GM12878 (cell line): ENCODE results near the gene RAB30. TPM values are rescaled to one million over a fixed set of nuclear protein-coding genes. Genes with fewer than 3 reads are reported as not detected.

ENCODE experiments used
- ATAC-seq: fragments of 200-7000 bp; cut with Tn5 transposase; 3 replicates; pipeline ENCODE4 v1.9.1; 2020; ENCODE audit warnings: mild to moderate bottlenecking, moderate library complexity
- BruUV-seq: library from RNA; stranded (reverse); fragments of 400-500 nt; replicated peaks from 2 replicates; lab custom pipeline; 2021; lab: Mats Ljungman, UMichigan
- CTCF ChIA-PET: fragments of 300-600 bp; sonication (Branson Sonifier 250); formaldehyde crosslinking; extraction: SDS; loops from one replicate; lab custom pipeline; 2021; ENCODE audit warnings: inconsistent platforms; lab: Yijun Ruan, JAX
- POLR2A ChIA-PET: fragments of 350-600 bp; formaldehyde crosslinking; extraction: SDS; loops from one replicate; lab custom pipeline; 2021; ENCODE audit warnings: inconsistent platforms; lab: Charles Lee
- RAD21 ChIA-PET: fragments of 300-600 bp; sonication (Branson Sonifier 250); formaldehyde crosslinking; loops from one replicate; lab custom pipeline; 2023; ENCODE audit warnings: antibody characterized with exemption; ENCODE audit not compliant: unreplicated experiment; lab: Charles Lee
- SMC1A ChIA-PET: fragments of 300-600 bp; sonication (Branson Sonifier 250); formaldehyde crosslinking; loops from one replicate; lab custom pipeline; 2023; ENCODE audit not compliant: unreplicated experiment, uncharacterized antibody; lab: Charles Lee
- DNase-seq: peaks from one replicate; pipeline ENCODE4 v3.0.0-alpha.2; 2011; ENCODE audit warnings: low read depth, low spot score
- FAIRE-seq: peaks from 3 replicates; lab custom pipeline; 2011; peaks lifted over from hg19 to GRCh38; lab: Jason Lieb, UNC
- H2AFZ ChIP-seq: 2 replicates; pipeline ENCODE4 v1.6.0; 2011; ENCODE audit warnings: low read depth, low read length, control low read depth; ENCODE audit not compliant: control insufficient read depth
- H3K27ac ChIP-seq: 2 replicates; pipeline ENCODE4 v1.5.1; 2011; ENCODE audit warnings: control low read depth; ENCODE audit not compliant: control insufficient read depth, insufficient read depth
- H3K27me3 ChIP-seq, 2 experiments: replicated peaks in 1 of 2; 2 replicates each; pipeline versions ENCODE4 v1.6.0 to v1.6.1; 2011; ENCODE audit warnings: low read length in 1 of 2; ENCODE audit not compliant: control insufficient read depth in 2 of 2, insufficient read depth in 2 of 2
- H3K36me3 ChIP-seq, 2 experiments: 2 replicates each; pipeline ENCODE4 v1.5.1; 2011; ENCODE audit warnings: low read length in 1 of 2; ENCODE audit not compliant: control insufficient read depth in 2 of 2, insufficient read depth in 2 of 2
- H3K4me1 ChIP-seq: 2 replicates; pipeline ENCODE4 v1.6.1; 2011; ENCODE audit warnings: mild to moderate bottlenecking, low read length, moderate library complexity, mixed read lengths; ENCODE audit not compliant: control insufficient read depth, insufficient read depth
- H3K4me2 ChIP-seq: 2 replicates; pipeline ENCODE4 v1.6.0; 2011; ENCODE audit warnings: control low read depth; ENCODE audit not compliant: control insufficient read depth, insufficient read depth
- H3K4me3 ChIP-seq: fragments of 200-600 bp; sonication (generic); 2 replicates; pipeline ENCODE4 v1.5.1; 2016
- H3K79me2 ChIP-seq: 2 replicates; pipeline ENCODE4 v1.6.0; 2011; ENCODE audit warnings: low read length; ENCODE audit not compliant: control insufficient read depth, insufficient read depth
- H3K9ac ChIP-seq: 2 replicates; pipeline ENCODE4 v1.8.0; 2011; ENCODE audit warnings: low read length, control low read depth, mixed read lengths; ENCODE audit not compliant: control insufficient read depth, insufficient read depth
- H3K9me3 ChIP-seq: replicated peaks from 3 replicates; pipeline ENCODE4 v1.5.1; 2011; ENCODE audit warnings: mild to moderate bottlenecking, low read length; ENCODE audit not compliant: control insufficient read depth, insufficient read depth
- H4K20me1 ChIP-seq: 2 replicates; pipeline ENCODE4 v1.6.0; 2011; ENCODE audit not compliant: control insufficient read depth, insufficient read depth
- BACH1 ChIP-seq: fragments of 450-650 bp; IDR thresholded peaks from 2 replicates; pipeline ENCODE4 v1.6.1; 2017; ENCODE audit warnings: mild to moderate bottlenecking, borderline replicate concordance
- CHD1 ChIP-seq: IDR thresholded peaks from 2 replicates; pipeline ENCODE4 v1.6.1; 2012; ENCODE audit warnings: low read depth, low read length, improper control_type of control experiment
- MEF2B ChIP-seq: fragments of 450-650 bp; IDR thresholded peaks from 2 replicates; pipeline ENCODE4 v1.6.1; 2018; ENCODE audit warnings: mild to moderate bottlenecking, moderate library complexity; ENCODE audit not compliant: partially characterized antibody, poor library complexity, severe bottlenecking
- MTA3 ChIP-seq: IDR thresholded peaks from 2 replicates; pipeline ENCODE4 v1.6.1; 2012; ENCODE audit warnings: low read length, inconsistent platforms, borderline replicate concordance
- NR2F1 ChIP-seq: fragments of 450-650 bp; conservative IDR thresholded peaks from 2 replicates; pipeline ENCODE4 v1.6.1; 2017; ENCODE audit warnings: mild to moderate bottlenecking
- STAT3 ChIP-seq: IDR thresholded peaks from 2 replicates; pipeline ENCODE4 v1.6.1; 2011; ENCODE audit warnings: low read depth, low read length, improper control_type of control experiment
- SUZ12 ChIP-seq: fragments of 200-600 bp; sonication (generic); IDR thresholded peaks from one replicate; pipeline ENCODE4 v1.6.1; 2018; ENCODE audit warnings: antibody characterized with exemption, mild to moderate bottlenecking; ENCODE audit not compliant: unreplicated experiment
- WGBS: methylation state at CpG from one replicate; pipeline ENCODE4 v1.1.6; 2016; ENCODE audit warnings: low lambda C conversion rate; ENCODE audit not compliant: insufficient replicate concordance, insufficient coverage; ENCODE audit errors: missing lambda C conversion rate; 5-methylcytosine and 5-hydroxymethylcytosine counted together
- in situ Hi-C: fragments of 300-500 bp; cut with MboI; formaldehyde crosslinking; loops from 9 replicates; pipeline ENCODE4 v1.14.3; 2018; ENCODE audit warnings: mixed read lengths
- intact Hi-C: fragments of 100-400 bp; cut with micrococcal nuclease; formaldehyde crosslinking; loops from one replicate; pipeline ENCODE4 v1.14.2; 2022; ENCODE audit not compliant: unreplicated experiment
- polyA plus RNA-seq, 11 experiments: library from polyadenylated mRNA; depleted of rRNA in 4 of 11; unstranded in 6 of 11; stranded (reverse) in 5 of 11; fragments of >200 nt; fragmentation: Nextera tagmentation in 4 of 11; fragmentation: Illumina TruSeq in 1 of 11; extraction: Ambion mirVana in 4 of 11; extraction: Trizol in 1 of 11; gene quantifications; 1 replicate in 1 of 11; 2 replicates in 10 of 11; pipeline versions ENCODE4 v1.2.1 to v1.2.3, GENCODE V29; 2011 to 2016; ENCODE audit warnings: inconsistent platforms in 2 of 11, missing spikeins in 2 of 11, low read depth in 1 of 11
- total RNA-seq, 4 experiments: library from RNA; depleted of rRNA in 3 of 4; stranded (reverse); fragments of >200 nt in 3 of 4; fragmentation: Illumina TruSeq in 1 of 4; extraction: Trizol in 1 of 4; gene quantifications; 2 replicates each; pipeline versions ENCODE4 v1.2.1 to v1.2.3, GENCODE V29; 2013 to 2021
- TF ChIP-seq, protein P1 (sequence below): fragments of 450-650 bp; IDR thresholded peaks from 2 replicates; pipeline ENCODE4 v1.6.1; 2017; ENCODE audit warnings: low read depth, mild to moderate bottlenecking, moderate library complexity
- TF ChIP-seq, protein P2 (sequence below): IDR thresholded peaks from 2 replicates; pipeline ENCODE4 v1.6.1; 2012; ENCODE audit warnings: improper control_type of control experiment, low read depth, low read length; ENCODE audit not compliant: insufficient replicate concordance
- TF ChIP-seq, protein P3 (sequence below): fragments of 450-650 bp; conservative IDR thresholded peaks from 2 replicates; pipeline ENCODE4 v1.6.1; 2017; ENCODE audit warnings: mild to moderate bottlenecking, moderate library complexity

RAB30 gene
- total and polyA plus RNA-seq, 10 of the 15 experiments (the other 5 are each of a cell fraction or from before 2014, with no cell fraction given) = 9.8 to 26.7 (median 19.2) TPM

DNA sequence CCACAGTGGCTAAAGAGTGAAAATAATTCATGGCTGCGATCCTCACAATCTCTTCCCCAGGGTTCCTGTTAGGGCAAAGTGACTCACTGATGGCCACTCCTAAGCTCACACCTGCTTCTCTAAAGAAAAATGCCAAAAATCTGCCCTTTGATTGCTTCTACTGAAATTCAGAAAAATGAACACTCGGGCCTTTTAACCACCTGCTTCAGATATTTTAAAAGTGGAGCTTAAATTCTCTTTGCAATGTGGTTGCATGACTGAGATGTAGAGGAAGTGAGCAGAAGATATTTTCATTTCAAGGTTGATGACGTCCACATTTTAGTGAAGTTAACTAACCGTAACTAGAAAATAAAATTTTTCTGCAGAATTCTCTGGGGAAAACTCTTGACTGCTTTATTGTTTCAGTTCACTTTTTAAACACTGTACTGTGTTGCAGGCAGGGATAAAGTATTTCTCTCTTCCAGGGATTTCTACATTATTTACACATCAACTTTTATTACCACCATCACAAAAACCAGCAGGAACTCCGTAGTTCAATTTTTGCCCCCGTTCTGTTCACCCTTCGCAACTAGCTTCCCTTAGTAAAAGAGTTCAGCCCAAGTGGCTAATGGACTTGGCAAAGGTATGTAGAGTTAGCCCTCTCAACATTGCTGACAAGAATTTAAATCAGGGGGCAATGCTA is 8.5 kb downstream of the RAB30 start:
- H3K36me3 ChIP-seq = peaks cover 0 to 4% of the 10 kb centered on the region in 2 experiments; a peak in 2 of 4 replicates
- ChIA-PET POLR2A (interaction anchor here (0.6 to 12.1 kb wide), 23 partner anchors 8 to 289 kb away, joined by 3 to 142 read pairs (median 5); partner anchors contain the start of genes DDIAS, PCF11, PRCP and RAB30), SMC1A (interaction anchor here (0.6 to 9.2 kb wide), 29 partner anchors 8 to 143 kb away, joined by 3 to 138 read pairs (median 6); partner anchors contain the start of genes PCF11 and RAB30), RAD21 (interaction anchor here (0.7 to 7.3 kb wide), 24 partner anchors 8 to 196 kb away, joined by 3 to 96 read pairs (median 6); partner anchors contain the start of genes ANKRD42, DDIAS, PCF11 and PRCP), CTCF (interaction anchor here (0.7 to 2.5 kb wide), 12 partner anchors 8 to 195 kb away, joined by 3 to 21 read pairs (median 4); partner anchors contain the start of gene RAB30)
- WGBS = 2% methylated on average over 7 of the region's 7 CpGs
- intact Hi-C loops (loop anchor here (1.0 to 5.0 kb wide), 3 partner anchors 56 to 224 kb away; partner anchors contain the start of gene CCDC90B), in situ Hi-C loops (no loop called here)
- H3K4me2 ChIP-seq = peak overlapping the region; percentile 84
- peak overlapping the region; percentile 71 for H3K9ac ChIP-seq
- H3K9me3 ChIP-seq = peaks cover 28% of the 10 kb centered on the region
- H3K27me3 ChIP-seq = no peaks in the 10 kb centered on the region
- H3K4me3 ChIP-seq = peak overlapping the region; percentile 66
- DNase-seq (peak; percentile 88), FAIRE-seq (peak; percentile 84), ATAC-seq (peak; percentile 77)
- H2AFZ ChIP-seq = peak overlapping the region; percentile 49; the same call in 1 of the 2 replicates
- no peaks in the 10 kb centered on the region for H4K20me1 ChIP-seq
- H3K79me2 ChIP-seq = peaks cover 64% of the 10 kb centered on the region
- no TSS peak for BruUV-seq
- H3K4me1 ChIP-seq = peaks cover 43% of the 10 kb centered on the region
- H3K27ac ChIP-seq = peak overlapping the region; percentile 96
- TF ChIP-seq MTA3 = peak; percentile 67; the same call in 1 of the 2 replicates
- peak; percentile 66 for TF ChIP-seq NR2F1
- peak; percentile 49; the same call in 1 of the 2 replicates for TF ChIP-seq BACH1
- 0 out of 2 replicates have a peak, but pooled peaks have one; percentile 45 for TF ChIP-seq CHD1
- TF ChIP-seq, protein P1, sequence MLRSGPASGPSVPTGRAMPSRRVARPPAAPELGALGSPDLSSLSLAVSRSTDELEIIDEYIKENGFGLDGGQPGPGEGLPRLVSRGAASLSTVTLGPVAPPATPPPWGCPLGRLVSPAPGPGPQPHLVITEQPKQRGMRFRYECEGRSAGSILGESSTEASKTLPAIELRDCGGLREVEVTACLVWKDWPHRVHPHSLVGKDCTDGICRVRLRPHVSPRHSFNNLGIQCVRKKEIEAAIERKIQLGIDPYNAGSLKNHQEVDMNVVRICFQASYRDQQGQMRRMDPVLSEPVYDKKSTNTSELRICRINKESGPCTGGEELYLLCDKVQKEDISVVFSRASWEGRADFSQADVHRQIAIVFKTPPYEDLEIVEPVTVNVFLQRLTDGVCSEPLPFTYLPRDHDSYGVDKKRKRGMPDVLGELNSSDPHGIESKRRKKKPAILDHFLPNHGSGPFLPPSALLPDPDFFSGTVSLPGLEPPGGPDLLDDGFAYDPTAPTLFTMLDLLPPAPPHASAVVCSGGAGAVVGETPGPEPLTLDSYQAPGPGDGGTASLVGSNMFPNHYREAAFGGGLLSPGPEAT = peak; percentile 86
- TF ChIP-seq MEF2B = peak; percentile 98
- TF ChIP-seq SUZ12 = no peak
- TF ChIP-seq, protein P2, sequence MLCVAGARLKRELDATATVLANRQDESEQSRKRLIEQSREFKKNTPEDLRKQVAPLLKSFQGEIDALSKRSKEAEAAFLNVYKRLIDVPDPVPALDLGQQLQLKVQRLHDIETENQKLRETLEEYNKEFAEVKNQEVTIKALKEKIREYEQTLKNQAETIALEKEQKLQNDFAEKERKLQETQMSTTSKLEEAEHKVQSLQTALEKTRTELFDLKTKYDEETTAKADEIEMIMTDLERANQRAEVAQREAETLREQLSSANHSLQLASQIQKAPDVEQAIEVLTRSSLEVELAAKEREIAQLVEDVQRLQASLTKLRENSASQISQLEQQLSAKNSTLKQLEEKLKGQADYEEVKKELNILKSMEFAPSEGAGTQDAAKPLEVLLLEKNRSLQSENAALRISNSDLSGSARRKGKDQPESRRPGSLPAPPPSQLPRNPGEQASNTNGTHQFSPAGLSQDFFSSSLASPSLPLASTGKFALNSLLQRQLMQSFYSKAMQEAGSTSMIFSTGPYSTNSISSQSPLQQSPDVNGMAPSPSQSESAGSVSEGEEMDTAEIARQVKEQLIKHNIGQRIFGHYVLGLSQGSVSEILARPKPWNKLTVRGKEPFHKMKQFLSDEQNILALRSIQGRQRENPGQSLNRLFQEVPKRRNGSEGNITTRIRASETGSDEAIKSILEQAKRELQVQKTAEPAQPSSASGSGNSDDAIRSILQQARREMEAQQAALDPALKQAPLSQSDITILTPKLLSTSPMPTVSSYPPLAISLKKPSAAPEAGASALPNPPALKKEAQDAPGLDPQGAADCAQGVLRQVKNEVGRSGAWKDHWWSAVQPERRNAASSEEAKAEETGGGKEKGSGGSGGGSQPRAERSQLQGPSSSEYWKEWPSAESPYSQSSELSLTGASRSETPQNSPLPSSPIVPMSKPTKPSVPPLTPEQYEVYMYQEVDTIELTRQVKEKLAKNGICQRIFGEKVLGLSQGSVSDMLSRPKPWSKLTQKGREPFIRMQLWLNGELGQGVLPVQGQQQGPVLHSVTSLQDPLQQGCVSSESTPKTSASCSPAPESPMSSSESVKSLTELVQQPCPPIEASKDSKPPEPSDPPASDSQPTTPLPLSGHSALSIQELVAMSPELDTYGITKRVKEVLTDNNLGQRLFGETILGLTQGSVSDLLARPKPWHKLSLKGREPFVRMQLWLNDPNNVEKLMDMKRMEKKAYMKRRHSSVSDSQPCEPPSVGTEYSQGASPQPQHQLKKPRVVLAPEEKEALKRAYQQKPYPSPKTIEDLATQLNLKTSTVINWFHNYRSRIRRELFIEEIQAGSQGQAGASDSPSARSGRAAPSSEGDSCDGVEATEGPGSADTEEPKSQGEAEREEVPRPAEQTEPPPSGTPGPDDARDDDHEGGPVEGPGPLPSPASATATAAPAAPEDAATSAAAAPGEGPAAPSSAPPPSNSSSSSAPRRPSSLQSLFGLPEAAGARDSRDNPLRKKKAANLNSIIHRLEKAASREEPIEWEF = peak; percentile 60
- TF ChIP-seq, protein P3, sequence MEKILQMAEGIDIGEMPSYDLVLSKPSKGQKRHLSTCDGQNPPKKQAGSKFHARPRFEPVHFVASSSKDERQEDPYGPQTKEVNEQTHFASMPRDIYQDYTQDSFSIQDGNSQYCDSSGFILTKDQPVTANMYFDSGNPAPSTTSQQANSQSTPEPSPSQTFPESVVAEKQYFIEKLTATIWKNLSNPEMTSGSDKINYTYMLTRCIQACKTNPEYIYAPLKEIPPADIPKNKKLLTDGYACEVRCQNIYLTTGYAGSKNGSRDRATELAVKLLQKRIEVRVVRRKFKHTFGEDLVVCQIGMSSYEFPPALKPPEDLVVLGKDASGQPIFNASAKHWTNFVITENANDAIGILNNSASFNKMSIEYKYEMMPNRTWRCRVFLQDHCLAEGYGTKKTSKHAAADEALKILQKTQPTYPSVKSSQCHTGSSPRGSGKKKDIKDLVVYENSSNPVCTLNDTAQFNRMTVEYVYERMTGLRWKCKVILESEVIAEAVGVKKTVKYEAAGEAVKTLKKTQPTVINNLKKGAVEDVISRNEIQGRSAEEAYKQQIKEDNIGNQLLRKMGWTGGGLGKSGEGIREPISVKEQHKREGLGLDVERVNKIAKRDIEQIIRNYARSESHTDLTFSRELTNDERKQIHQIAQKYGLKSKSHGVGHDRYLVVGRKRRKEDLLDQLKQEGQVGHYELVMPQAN = peak; percentile 52; the same call in 1 of the 2 replicates
- 0 out of 2 replicates have a peak, but pooled peaks have one; percentile 8 for TF ChIP-seq STAT3
